CD4-positive, alpha-beta T cell treated with Interleukin-15 for 4 hours (primary cell): ENCODE data around the gene NAV2.
A peak's percentile ranks its signal among the peaks of the same experiment; 100 is the strongest.
"Not testable (repeated sequence)": the region's sequence is repeated elsewhere in the genome, so short reads cannot be mapped to it uniquely, and the experiment has no call there.

Experiments
- DNase-seq: peaks from one replicate; pipeline ENCODE4 v3.0.0-alpha.2; 2020; ENCODE audit warnings: low spot score

Gene NAV2

DNA sequence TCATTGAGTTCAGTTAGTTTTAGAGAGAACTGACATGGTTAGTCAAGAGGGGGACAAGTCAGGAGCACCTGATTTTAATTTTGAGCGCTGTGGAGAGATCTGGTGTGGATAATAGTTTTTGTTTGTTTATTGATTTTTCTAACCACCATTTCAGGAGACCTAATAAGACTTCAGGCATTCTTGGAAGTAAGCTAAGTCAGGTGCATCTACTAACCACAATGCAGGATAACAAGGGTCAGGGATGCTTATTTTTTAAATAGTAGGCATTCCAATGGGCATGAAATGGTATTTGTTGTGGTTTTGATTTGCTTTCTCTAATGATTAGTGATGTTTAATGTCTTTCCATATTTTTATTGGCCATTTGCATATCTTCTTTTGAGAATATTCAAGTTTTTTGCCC, 212.1 kb downstream of the NAV2 start:
- DNase-seq = no peak

DNA sequence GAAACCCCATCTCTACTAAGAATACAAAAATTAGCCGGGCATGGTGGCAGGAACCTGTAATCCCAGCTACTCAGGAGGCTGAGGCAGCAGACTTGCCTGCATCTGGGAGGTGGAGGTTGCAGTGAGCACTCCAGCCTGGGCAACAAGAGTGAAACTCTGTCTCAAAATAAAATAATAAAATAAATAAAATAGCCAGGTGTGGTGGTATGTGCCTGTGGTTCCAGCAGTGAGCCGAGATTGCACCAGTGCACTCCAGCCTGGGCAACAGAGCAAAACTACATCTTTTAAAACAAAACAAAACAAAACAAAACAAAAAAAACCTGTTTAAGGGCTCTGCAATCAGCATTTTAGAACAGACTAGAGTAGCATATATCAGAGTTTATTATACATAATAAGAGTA, 214.8 kb downstream of the NAV2 start:
- DNase-seq = not testable (repeated sequence)

DNA sequence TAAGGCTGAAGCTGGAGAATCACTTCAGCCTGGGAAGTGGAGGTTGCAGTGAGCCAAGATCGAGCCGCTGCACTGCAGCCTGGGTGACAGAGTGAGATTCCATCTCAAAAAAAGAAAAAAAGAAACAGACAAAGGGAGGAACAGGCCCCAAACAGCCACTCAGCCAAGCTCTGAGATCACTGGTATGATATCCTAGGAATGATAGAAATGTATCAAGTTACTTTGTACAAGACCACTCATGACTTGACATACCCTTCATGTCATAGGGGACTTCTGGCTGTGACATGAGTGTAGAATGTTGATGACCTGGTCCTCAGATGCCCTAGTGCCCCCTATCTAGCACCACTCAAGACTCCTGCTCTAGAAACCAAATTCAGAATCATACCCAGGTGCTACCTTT, 216.5 kb downstream of the NAV2 start:
- no peak for DNase-seq

DNA sequence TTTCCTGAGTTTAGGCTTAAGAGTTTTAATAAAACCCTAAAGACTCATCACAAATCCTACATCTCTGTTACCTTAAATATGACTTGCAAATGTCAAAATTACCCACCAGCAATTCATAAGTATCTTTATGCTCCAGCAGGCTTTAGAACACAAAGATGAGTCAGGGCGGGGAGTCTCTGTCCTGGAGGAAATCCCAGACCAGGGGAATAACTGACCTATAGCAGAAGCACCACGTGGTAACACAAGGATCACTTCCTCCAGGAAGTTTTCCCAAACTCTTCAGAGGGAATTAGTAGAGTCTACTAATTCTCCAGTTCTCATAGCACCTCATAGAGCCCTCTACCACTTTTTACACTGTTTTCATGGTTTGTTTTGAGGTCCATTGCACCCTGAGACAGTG, 217.0 kb downstream of the NAV2 start:
- DNase-seq = no peak

DNA sequence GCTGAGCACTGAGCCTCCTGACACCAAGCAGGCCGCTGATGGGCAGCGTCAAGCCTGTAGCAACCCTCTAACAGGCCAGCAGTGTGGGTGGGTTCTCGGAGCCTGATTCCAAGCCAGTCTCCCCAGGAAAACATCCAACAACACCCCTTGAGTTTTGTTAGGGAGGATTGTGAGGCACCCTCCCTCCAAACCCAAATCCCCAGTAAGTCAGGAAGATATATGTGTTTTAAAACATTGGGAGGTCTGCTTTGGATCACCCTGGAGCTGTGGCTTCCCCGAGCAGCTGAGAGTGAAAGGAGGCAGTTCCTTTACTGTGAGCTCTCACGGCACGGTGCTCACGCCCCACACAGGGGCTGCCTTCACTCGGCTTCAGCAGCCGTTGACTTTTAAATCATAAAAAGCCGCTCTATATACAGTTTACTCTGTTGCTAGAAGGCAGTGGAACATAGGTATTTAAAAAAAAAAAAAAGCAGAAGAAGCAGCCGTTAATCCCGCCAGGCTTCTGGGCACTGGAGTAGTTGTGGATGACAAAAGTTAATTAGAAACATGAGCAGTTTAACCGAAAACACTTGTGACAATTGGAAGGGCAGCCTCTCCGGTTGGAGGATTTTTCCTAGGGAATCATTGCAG, 218.6 kb downstream of the NAV2 start:
- DNase-seq = no peak

- DNase-seq = no peak
Observed at GRCh38 chr11:19931771-19932369, 219.2 kb downstream of the NAV2 start.

GRCh38 chr11:19933132-19933735, 220.6 kb downstream of the NAV2 start:
- DNase-seq = no peak

DNA sequence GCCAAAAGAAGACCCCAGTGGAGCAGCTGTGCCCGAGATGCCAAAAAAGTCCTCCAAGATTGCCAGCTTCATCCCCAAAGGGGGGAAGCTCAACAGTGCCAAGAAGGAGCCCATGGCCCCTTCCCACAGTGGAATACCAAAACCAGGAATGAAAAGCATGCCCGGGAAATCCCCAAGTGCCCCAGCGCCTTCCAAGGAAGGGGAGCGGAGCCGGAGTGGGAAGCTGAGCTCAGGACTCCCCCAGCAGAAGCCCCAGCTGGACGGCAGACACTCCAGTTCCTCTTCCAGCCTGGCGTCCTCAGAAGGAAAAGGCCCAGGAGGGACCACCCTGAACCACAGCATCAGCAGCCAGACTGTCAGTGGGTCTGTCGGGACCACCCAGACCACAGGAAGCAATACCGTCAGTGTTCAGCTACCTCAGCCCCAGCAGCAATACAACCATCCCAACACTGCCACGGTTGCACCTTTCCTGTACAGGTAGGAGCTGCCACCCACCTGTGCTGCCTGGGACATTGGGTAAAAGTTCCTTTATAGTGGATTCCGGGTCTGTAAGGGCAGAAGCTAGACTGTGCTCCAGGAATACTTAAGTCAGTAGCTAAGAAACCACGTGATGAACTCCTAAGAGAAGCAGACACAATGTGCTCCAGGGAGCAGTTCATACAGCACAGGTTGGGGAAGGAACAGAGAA, 221.3 kb downstream of the NAV2 start:
- no peak for DNase-seq

- DNase-seq = no peak
Observed at GRCh38 chr11:19934828-19935259, 222.2 kb downstream of the NAV2 start.

DNA sequence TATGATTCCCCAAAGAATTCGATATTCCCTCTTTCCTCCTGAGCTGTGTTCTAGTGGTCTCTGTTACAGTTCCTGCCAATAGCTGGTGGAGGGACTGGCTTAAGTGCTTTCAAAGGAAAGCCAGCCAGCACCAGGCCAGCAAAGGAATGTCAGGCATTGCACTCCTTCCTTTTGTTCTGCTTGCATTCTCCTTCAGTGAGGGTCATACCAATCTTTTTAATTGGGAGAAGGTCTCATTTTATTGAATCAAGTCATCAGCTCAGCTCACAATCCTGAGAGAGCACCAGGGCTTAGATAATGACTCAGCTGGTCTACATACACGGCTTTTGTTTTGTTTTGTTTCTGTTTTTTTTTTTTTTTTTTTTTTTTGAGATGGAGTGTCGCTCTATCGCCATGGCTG, 222.9 kb downstream of the NAV2 start:
- no peak for DNase-seq

DNA sequence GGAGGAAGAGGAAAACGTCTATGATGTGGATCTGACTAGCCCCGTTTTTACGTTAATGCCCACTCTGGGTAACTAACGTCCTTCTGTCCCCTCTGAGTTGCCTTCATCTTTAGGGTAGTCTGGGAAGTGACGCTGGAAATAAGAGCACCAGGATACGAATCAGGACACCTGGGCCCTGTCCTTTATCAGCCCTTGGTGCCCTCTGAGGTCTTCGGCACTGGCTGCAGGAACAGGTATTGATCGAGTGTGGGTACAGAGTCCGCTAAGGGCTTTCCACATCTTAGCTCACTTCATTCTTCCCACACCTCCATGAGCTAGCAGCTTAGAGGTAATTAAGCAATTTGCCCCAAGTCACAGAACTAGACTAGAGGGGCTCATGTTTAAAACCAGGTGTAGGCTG, 223.8 kb downstream of the NAV2 start:
- DNase-seq = no peak

GRCh38 chr11:19938169-19938856, 225.7 kb downstream of the NAV2 start:
- DNase-seq = peak; percentile 7

GRCh38 chr11:19938866-19939265, 226.2 kb downstream of the NAV2 start:
- no peak for DNase-seq

- DNase-seq = no peak
Observed at GRCh38 chr11:19939415-19939929, 226.8 kb downstream of the NAV2 start.

- DNase-seq = no peak
Observed at GRCh38 chr11:19940831-19941230, 228.2 kb downstream of the NAV2 start.

DNA sequence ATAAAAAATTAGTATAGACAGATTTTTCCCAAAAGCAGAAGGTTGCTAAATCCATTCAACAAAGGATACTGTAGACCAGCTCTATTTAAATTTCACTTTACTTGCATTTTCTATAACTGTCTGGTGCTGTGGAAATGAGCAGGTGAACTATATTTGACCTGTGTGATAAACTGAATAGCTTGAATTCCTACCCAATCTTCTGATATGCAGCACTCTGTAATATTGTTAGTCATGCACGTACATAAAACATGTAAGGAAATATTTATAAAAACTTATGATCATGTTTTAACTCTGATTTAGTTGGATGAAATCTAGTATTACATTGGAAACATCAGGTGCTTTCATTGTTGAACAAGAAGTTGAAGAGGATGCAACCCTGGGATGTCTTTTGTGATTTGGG, 234.0 kb downstream of the NAV2 start:
- no peak for DNase-seq

DNA sequence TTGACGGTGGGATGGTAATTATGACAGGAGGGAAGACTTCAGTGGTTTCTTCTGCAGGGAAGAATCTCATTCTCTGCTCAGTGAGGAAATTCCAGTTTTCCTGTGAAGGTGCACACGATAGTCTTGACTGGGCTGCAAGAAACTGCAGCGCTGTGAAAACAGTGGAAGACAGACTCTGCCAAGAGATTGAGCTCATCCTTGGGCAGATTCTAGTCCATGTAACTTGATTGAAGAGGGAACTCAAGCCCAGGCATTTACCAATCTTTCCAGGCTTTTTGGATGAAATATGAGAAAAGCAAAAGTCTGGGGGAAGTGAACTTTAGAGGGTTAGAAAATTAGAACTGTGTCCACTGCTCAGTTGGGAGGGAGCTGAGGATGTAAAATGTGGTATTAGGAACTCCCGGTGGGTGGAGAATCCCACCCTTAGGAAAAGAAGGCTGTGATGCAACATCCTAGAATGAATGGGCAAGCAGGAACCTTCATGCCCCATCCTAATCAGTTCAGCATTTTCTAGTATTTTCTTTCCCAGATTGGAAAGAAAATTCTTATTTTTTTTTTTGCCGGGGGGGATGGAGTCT, 235.0 kb downstream of the NAV2 start:
- DNase-seq = no peak

GRCh38 chr11:19949606-19950005, 237.0 kb downstream of the NAV2 start:
- DNase-seq = no peak

DNA sequence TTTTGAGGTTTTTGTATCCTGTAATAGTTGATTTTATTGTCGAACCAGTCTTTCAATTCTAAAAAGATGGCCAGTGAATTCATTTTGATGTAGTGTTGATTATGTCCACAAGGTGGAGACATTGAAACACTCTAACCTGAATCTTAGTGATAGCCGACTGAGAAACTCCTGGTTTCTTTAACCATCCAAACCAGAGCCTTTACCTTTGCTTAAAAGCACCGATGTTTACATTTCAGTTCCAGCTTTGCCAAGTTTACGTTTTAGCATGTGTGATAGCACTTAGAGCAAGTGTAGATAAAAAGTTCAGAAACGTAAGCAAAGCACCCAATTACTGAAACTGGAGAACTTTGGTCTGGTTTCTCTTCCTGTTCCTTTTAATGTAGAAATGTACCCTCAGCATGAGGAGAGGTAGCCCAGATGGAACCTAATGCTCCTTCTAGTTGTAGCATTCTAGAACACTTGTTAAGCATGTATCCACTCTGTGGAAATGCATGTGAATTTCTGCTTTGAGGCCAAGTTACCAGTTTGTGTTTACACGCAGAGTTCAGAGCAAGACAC, 239.0 kb downstream of the NAV2 start:
- DNase-seq = peak; percentile 42

DNA sequence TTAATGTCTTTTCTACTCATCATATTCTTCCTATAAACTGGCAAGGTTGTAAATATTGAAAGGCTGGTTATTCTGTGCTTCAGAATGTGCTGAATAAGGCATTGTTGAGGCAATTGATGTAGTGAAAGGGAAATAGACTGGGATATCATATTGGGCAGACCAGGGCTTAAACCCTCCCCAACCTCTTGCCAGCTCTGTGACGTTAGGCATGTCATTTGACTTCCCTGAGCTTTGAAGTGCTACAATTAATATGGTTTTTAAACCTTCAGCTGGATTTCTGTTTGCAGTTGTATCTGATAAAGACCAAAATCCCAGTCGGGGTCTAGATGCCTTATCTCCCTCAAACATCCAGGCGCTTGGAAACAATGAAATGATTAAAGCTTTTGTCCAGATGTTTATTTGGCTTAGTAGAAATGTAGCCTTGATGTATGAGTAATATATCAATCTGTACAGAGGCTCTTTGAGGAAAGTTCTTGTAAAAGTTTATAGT, 239.5 kb downstream of the NAV2 start:
- DNase-seq = no peak

GRCh38 chr11:19952911-19953310, 240.3 kb downstream of the NAV2 start:
- no peak for DNase-seq
